Bronchial epithelial cell (primary cell): ENCODE results near the gene ANO4. TPM values are rescaled to one million over a fixed set of nuclear protein-coding genes. Genes with fewer than 3 reads are reported as not detected.

Experiments used
- DNase-seq: peaks from one replicate; pipeline ENCODE4 v3.0.0-alpha.2; 2010; ENCODE audit warnings: low read depth
- FAIRE-seq: peaks from 2 replicates; lab custom pipeline; 2011; peaks lifted over from hg19 to GRCh38; lab: Jason Lieb, UNC
- H3K27me3 ChIP-seq: 2 replicates; pipeline ENCODE4 v1.5.1; 2011; ENCODE audit warnings: low read length; ENCODE audit not compliant: control insufficient read depth, insufficient read depth
- H3K36me3 ChIP-seq: 2 replicates; pipeline ENCODE4 v1.5.1; 2011; ENCODE audit warnings: low read length; ENCODE audit not compliant: control insufficient read depth, insufficient read depth
- H3K4me3 ChIP-seq: 2 replicates; pipeline ENCODE4 v1.5.1; 2011; ENCODE audit warnings: mild to moderate bottlenecking, low read depth, low read length, control low read depth
- total RNA-seq: library from RNA; depleted of rRNA; stranded (reverse); fragments of >200 nt; gene quantifications from 2 replicates; pipeline ENCODE4 v1.2.1, GENCODE V29; 2014
- TF ChIP-seq, protein P1 (sequence below): IDR thresholded peaks from 2 replicates; pipeline ENCODE4 v1.5.1; 2011; ENCODE audit warnings: mild to moderate bottlenecking, moderate library complexity, low read length, control low read depth, inconsistent platforms; ENCODE audit not compliant: insufficient read depth, severe bottlenecking

ANO4 gene
- total RNA-seq, 1 donor from 2014 or later = 2.4 TPM

DNA sequence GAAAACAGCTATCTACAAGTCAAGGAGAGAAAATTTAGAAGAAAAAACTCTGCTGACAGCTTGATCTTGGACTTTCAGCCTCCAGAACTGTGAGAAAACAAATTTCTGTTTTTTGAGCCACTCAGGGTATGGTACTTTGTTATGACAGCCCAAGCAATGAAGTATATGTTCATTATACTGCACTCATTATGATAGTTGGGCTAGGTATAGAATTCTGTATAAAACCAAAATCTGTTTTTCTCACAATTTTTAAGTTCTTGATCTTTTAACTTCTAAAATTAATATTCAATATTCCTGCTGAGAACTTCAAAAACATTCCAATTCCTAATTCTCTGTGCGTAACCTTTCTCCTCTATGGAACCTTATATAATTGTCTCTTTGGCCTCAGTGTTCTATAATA, 214.7 kb downstream of the ANO4 start:
- Histone ChIP-seq H3K36me3 (no peaks in the 10 kb centered on the region), H3K4me3 (no peak overlapping the region), H3K27me3 (no peaks in the 10 kb centered on the region)
- DNase-seq (no peak), FAIRE-seq (no peak)
- TF ChIP-seq, protein P1, sequence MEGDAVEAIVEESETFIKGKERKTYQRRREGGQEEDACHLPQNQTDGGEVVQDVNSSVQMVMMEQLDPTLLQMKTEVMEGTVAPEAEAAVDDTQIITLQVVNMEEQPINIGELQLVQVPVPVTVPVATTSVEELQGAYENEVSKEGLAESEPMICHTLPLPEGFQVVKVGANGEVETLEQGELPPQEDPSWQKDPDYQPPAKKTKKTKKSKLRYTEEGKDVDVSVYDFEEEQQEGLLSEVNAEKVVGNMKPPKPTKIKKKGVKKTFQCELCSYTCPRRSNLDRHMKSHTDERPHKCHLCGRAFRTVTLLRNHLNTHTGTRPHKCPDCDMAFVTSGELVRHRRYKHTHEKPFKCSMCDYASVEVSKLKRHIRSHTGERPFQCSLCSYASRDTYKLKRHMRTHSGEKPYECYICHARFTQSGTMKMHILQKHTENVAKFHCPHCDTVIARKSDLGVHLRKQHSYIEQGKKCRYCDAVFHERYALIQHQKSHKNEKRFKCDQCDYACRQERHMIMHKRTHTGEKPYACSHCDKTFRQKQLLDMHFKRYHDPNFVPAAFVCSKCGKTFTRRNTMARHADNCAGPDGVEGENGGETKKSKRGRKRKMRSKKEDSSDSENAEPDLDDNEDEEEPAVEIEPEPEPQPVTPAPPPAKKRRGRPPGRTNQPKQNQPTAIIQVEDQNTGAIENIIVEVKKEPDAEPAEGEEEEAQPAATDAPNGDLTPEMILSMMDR = no peak

DNA sequence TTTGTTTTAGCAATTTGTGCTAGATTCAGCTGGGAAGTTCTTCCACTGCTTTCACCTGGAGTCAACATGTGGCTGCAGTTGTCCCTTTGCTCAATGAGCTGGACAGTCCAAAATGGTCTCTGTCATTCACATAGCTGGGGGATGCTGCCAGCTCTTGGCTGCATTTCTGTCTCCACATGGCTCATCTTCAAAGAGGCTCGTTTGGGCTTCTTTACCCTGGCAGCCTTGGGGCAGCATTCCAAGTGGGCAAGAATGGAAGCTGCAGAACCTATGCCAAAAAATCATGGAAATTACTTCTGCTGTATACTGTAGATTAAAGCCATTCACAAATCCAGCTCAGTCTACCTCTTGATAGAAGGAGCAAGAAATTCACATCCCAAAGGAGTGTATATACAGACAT, 216.3 kb downstream of the ANO4 start:
- TF ChIP-seq, protein P1 = no peak
- Histone ChIP-seq H3K36me3 (no peaks in the 10 kb centered on the region), H3K27me3 (no peaks in the 10 kb centered on the region), H3K4me3 (no peak overlapping the region)
- DNase-seq = no peak
- FAIRE-seq = no peak

- FAIRE-seq = no peak
- no peaks in the 10 kb centered on the region for H3K27me3 ChIP-seq
- H3K36me3 ChIP-seq = no peaks in the 10 kb centered on the region
- no peak for DNase-seq
- TF ChIP-seq, protein P1 = no peak
- H3K4me3 ChIP-seq = no peak overlapping the region
These were observed 219.4 kb downstream of the ANO4 start for GRCh38 chr12:101013993-101014392.

DNA sequence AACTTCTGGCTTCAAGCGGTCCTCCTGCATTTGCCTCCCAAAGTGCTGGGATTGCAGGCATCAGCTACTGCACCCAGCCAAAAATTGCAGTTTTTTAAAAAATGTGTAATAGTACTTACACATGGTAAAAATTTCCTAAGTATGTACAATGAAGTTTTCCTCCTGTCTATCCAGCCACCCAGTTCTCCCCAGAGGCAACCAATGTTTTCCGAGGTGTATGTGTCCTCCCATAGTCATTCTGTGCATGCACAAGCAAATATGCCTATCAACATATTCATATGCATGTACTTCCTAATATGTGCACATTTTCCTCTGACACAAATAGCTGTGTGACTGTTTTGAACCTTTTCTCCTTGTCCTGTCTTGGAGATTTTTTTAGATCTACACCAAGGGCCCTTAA, 220.5 kb downstream of the ANO4 start:
- Histone ChIP-seq H3K27me3 (no peaks in the 10 kb centered on the region), H3K4me3 (no peak overlapping the region), H3K36me3 (no peaks in the 10 kb centered on the region)
- TF ChIP-seq, protein P1 = no peak
- DNase-seq (no peak), FAIRE-seq (no peak)

- TF ChIP-seq, protein P1 = no peak
- FAIRE-seq (peak; percentile 77), DNase-seq (peak; percentile 96)
- no peaks in the 10 kb centered on the region for H3K36me3 ChIP-seq
- no peaks in the 10 kb centered on the region for H3K27me3 ChIP-seq
- H3K4me3 ChIP-seq = no peak overlapping the region
These were observed 224.0 kb downstream of the ANO4 start for GRCh38 chr12:101018540-101018939.

- FAIRE-seq (no peak), DNase-seq (no peak)
- Histone ChIP-seq H3K4me3 (no peak overlapping the region), H3K27me3 (no peaks in the 10 kb centered on the region), H3K36me3 (no peaks in the 10 kb centered on the region)
- TF ChIP-seq, protein P1 = no peak
These were observed 224.6 kb downstream of the ANO4 start for GRCh38 chr12:101019201-101019600.
